HG02885 (cell line): ENCODE measurements around the gene ROBO4.

ENCODE experiments used
- ATAC-seq: cut with Tn5 transposase; IDR thresholded peaks from one replicate; pipeline ENCODE4 v1.9.1; 2021; ENCODE audit warnings: mild to moderate bottlenecking; ENCODE audit not compliant: unreplicated experiment, poor library complexity

ROBO4 gene

GRCh38 chr11:124875943-124876817 lies 21.5 kb downstream of the ROBO4 start:
- peak; percentile 88 for ATAC-seq

- no peak for ATAC-seq
Measured at GRCh38 chr11:124875401-124875800, 22.3 kb downstream of the ROBO4 start.

- no peak for ATAC-seq
Measured at GRCh38 chr11:124874571-124875255, 23.0 kb downstream of the ROBO4 start.

GRCh38 chr11:124873951-124874350 lies 23.7 kb downstream of the ROBO4 start:
- ATAC-seq: no peak

- ATAC-seq: no peak
Measured at GRCh38 chr11:124872741-124873140, 24.9 kb downstream of the ROBO4 start.

- no peak for ATAC-seq
Measured at GRCh38 chr11:124872280-124872679, 25.4 kb downstream of the ROBO4 start.

- no peak for ATAC-seq
Measured at GRCh38 chr11:124870430-124870829, 27.2 kb downstream of the ROBO4 start.

- ATAC-seq: no peak
Measured at GRCh38 chr11:124869856-124870387, 27.7 kb downstream of the ROBO4 start.

GRCh38 chr11:124869331-124869730 lies 28.3 kb downstream of the ROBO4 start:
- ATAC-seq: no peak

GRCh38 chr11:124868331-124869274 lies 29.1 kb downstream of the ROBO4 start:
- no peak for ATAC-seq

GRCh38 chr11:124867700-124868099 lies 30.0 kb downstream of the ROBO4 start:
- ATAC-seq: peak; percentile 69

GRCh38 chr11:124865902-124866851 lies 31.5 kb downstream of the ROBO4 start:
- ATAC-seq: peak; percentile 52

GRCh38 chr11:124865181-124865901 lies 32.3 kb downstream of the ROBO4 start, which contains the start of gene ROBO3:
Gene ROBO3, plus strand, starts transcription at chr11:124865432. Its CDS starts 146 bp downstream, at chr11:124865578.
- no peak for ATAC-seq

GRCh38 chr11:124864892-124865180 lies 32.8 kb downstream of the ROBO4 start:
- no peak for ATAC-seq

GRCh38 chr11:124864176-124864891 lies 33.3 kb downstream of the ROBO4 start:
- no peak for ATAC-seq

GRCh38 chr11:124863826-124864165 lies 33.9 kb downstream of the ROBO4 start:
- ATAC-seq: no peak

GRCh38 chr11:124863137-124863825 lies 34.4 kb downstream of the ROBO4 start:
- no peak for ATAC-seq

- no peak for ATAC-seq
Measured at GRCh38 chr11:124861670-124862069, 36.0 kb downstream of the ROBO4 start.
